Neutrophil (primary cell): Measurements from ENCODE around the gene COX4I2.
A peak's percentile ranks its signal among the peaks of the same experiment; 100 is the strongest.

Experiments used
- H3K27ac ChIP-seq: fragments of 200-600 bp; sonication (generic); 2 replicates; pipeline ENCODE4 v1.5.1; 2016; ENCODE audit warnings: mild to moderate bottlenecking, moderate library complexity
- H3K27me3 ChIP-seq: fragments of 200-600 bp; sonication (generic); 2 replicates; pipeline ENCODE4 v1.6.0; 2016; ENCODE audit warnings: mild to moderate bottlenecking
- H3K36me3 ChIP-seq: fragments of 200-600 bp; sonication (generic); 2 replicates; pipeline ENCODE4 v1.5.1; 2017
- H3K4me1 ChIP-seq, 2 experiments: fragments of 200-600 bp in 1 of 2; sonication (generic) in 1 of 2; 1 replicate in 1 of 2; 2 replicates in 1 of 2; pipeline versions ENCODE4 v1.5.1 to v1.6.1; 2013 to 2016; ENCODE audit warnings: low read depth in 1 of 2, low read length in 1 of 2, mild to moderate bottlenecking in 1 of 2, moderate library complexity in 1 of 2; ENCODE audit not compliant: control insufficient read depth in 1 of 2, insufficient read depth in 1 of 2
- H3K4me3 ChIP-seq, 2 experiments: fragments of 200-600 bp in 1 of 2; sonication (generic) in 1 of 2; 1 replicate in 1 of 2; 2 replicates in 1 of 2; pipeline ENCODE4 v1.5.1; 2013 to 2016; ENCODE audit warnings: low read depth in 1 of 2, low read length in 1 of 2, mild to moderate bottlenecking in 1 of 2, moderate library complexity in 1 of 2
- H3K9me3 ChIP-seq: fragments of 200-600 bp; sonication (generic); 2 replicates; pipeline ENCODE4 v1.5.1; 2016
- TF ChIP-seq, protein P1 (sequence below): fragments of 200-600 bp; sonication (generic); IDR thresholded peaks from 2 replicates; pipeline ENCODE4 v1.5.1; 2016; ENCODE audit warnings: antibody characterized with exemption

COX4I2 gene

DNA sequence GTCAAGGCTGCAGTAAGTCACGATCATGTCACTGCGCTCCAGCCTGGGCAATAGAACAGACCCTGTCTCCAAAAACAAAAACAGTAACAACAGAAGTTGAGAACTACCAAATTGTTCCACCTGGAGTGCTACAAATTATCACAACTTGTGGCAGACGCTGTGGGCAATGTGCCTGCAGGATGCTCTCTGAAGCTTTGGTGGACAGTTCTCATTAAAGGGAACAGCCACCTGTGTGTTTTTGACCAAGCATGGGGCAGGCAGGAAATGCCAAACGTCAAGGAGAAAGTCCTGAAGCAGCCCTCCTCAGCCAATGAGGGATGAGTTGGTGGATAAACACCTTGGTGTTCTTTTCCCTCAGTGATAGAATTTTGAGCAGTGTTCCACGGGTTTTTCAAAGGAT lies 15.8 kb downstream of the COX4I2 start:
- Histone ChIP-seq H3K4me1 (no peaks in the 10 kb centered on the region), H3K9me3 (no peaks in the 10 kb centered on the region), H3K36me3 (no peaks in the 10 kb centered on the region), H3K27me3 (no peaks in the 10 kb centered on the region), H3K27ac (no peak overlapping the region), H3K4me3 (no peak overlapping the region)
- TF ChIP-seq, protein P1, sequence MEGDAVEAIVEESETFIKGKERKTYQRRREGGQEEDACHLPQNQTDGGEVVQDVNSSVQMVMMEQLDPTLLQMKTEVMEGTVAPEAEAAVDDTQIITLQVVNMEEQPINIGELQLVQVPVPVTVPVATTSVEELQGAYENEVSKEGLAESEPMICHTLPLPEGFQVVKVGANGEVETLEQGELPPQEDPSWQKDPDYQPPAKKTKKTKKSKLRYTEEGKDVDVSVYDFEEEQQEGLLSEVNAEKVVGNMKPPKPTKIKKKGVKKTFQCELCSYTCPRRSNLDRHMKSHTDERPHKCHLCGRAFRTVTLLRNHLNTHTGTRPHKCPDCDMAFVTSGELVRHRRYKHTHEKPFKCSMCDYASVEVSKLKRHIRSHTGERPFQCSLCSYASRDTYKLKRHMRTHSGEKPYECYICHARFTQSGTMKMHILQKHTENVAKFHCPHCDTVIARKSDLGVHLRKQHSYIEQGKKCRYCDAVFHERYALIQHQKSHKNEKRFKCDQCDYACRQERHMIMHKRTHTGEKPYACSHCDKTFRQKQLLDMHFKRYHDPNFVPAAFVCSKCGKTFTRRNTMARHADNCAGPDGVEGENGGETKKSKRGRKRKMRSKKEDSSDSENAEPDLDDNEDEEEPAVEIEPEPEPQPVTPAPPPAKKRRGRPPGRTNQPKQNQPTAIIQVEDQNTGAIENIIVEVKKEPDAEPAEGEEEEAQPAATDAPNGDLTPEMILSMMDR, result no peak

DNA sequence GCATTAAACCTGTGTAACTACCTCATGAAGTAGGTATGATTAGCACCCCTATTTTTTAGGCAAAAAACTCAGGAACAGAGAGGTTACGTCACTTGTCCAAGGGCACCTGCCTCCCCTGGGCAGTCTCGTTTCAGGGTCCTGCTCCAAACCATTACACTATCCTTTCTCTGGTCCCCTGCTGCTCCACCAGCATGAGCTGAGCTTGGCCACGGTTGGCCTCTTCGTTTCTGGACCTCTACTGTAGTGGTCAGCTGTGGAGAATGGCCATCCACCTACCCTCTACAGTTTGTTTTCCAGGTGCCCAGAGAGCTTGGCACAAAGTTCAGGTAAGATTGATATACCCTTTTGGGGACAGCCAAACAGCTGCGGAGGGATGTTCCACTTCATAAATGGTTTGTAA lies 16.8 kb downstream of the COX4I2 start:
- TF ChIP-seq, protein P1, result no peak
- no peaks in the 10 kb centered on the region for H3K4me1 ChIP-seq
- no peak overlapping the region for H3K27ac ChIP-seq
- H3K9me3 ChIP-seq, result no peaks in the 10 kb centered on the region
- H3K36me3 ChIP-seq, result no peaks in the 10 kb centered on the region
- no peak overlapping the region for H3K4me3 ChIP-seq
- no peaks in the 10 kb centered on the region for H3K27me3 ChIP-seq

DNA sequence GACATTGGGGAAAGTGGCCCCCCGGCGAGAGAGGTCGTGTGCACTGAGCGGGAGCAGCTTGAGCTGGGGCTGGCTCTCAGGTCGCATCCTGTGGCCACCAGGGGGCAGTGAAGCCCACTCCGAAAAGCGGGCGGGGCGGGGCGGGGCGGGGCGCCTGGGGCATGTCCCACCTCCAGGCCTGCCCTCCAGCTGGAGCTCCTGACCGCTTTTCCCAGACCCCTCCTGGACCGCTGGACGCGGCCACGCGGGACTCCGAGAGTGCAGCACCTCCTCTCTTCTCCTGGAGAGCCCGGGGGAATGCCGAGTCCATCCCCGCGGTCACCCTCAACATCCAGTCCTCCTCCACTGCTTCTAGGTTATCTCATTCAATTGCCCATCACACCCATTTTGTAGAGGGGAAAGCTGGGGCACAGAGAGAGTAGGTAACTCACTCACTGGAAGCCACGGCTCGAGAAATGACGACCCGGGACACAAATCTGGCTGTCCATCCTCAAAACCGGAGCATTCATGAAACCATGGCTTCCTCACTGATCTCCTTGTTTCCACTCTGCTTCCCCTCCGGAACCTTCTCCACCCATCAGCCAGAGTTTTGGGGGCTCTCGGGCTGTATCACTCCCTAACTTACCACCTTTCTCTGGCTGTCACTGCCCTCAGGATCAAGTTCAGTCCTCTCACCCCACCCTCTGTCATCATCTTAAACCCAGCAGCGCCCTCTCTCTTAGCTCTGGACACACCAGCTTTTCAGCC lies 24.1 kb downstream of the COX4I2 start:
- H3K4me1 ChIP-seq, result peaks cover 12 to 17% of the 10 kb centered on the region in 2 experiments
- TF ChIP-seq, protein P1, result peak; percentile 83
- H3K36me3 ChIP-seq, result peaks cover 24% of the 10 kb centered on the region
- no peaks in the 10 kb centered on the region for H3K27me3 ChIP-seq
- H3K4me3 ChIP-seq, result peak overlapping the region; percentile 58 to 70
- no peaks in the 10 kb centered on the region for H3K9me3 ChIP-seq
- H3K27ac ChIP-seq, result peak overlapping the region; percentile 52

DNA sequence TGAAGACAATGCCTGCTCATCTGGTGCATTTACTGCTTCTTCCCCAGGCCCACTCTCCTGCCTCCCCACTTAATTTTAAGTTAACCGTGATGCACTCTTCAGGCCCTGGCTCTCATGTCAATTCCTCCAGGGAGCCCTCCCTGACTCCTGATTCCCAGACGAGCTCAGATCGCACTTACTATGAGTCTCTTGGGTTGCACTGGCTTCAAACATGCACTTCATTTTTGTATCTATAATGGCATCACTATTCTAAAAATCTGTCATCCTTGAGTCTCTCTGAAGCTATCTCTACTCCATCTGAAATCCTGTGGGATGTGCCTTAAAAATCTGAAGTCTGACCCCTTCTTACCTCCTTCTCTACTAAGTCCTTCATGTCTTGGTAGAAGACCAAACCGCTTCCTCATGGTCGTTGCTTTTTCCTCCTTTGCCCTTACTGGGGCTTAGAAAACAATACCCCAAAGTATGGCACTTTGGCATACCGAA lies 24.7 kb downstream of the COX4I2 start:
- Histone ChIP-seq H3K4me3 (peak overlapping the region in 1 of 2 experiments; percentile 58), H3K9me3 (no peaks in the 10 kb centered on the region), H3K27me3 (no peaks in the 10 kb centered on the region), H3K27ac (peak overlapping the region; percentile 52), H3K4me1 (peaks cover 18 to 23% of the 10 kb centered on the region in 2 experiments), H3K36me3 (peaks cover 24% of the 10 kb centered on the region)
- TF ChIP-seq, protein P1, result no peak

DNA sequence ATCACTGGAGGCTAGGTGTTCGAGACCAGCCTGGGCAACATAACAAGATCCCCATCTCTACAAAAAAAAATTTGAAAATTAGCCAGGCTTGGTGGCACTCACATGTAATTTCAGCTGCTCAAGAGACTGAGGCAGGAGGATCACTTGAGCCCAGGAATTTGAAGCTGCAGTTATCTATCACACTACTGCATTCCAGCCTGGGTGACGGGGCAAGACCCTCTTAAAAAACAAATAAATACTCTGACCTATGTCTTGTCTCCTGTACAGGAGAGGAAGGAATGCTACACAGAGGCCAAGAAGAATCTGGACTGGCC lies 25.8 kb downstream of the COX4I2 start:
- Histone ChIP-seq H3K36me3 (peaks cover 24% of the 10 kb centered on the region), H3K9me3 (no peaks in the 10 kb centered on the region), H3K27ac (no peak overlapping the region), H3K4me1 (peaks cover 26 to 30% of the 10 kb centered on the region in 2 experiments), H3K27me3 (no peaks in the 10 kb centered on the region), H3K4me3 (no peak overlapping the region)
- TF ChIP-seq, protein P1, result no peak
